Left forelimb (tissue), 1 donor: ENCODE measurements around the gene LTB4R.
A peak's percentile ranks its signal among the peaks of the same experiment; 100 is the strongest.
"Not testable (repeated sequence)": the region's sequence is repeated elsewhere in the genome, so short reads cannot be mapped to it uniquely, and the experiment has no call there.

Experiments
- DNase-seq: peaks from one replicate; pipeline ENCODE4 v3.0.0-alpha.2; 2018; ENCODE audit warnings: low spot score

LTB4R gene

DNA sequence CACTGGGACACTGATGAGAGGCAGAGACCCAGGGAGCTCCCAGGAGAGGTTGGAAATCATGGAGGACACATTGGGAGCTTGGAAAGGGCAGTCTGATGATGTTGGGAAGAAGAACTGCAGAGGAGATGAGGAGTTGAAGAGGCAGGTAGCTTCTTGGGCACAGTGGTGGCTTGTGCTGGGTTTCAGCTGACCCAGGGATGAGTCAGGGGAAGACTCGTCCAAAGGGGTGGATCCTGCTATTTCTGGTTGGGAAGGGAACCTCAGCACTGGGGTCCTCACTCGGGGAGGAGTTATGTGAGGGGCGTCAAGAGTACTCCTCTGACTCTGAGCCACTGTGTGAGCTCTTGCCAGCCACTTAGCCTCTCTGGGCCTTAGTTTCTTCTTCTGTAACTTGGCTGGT is 12.0 kb downstream of the LTB4R start:
- no peak for DNase-seq

DNA sequence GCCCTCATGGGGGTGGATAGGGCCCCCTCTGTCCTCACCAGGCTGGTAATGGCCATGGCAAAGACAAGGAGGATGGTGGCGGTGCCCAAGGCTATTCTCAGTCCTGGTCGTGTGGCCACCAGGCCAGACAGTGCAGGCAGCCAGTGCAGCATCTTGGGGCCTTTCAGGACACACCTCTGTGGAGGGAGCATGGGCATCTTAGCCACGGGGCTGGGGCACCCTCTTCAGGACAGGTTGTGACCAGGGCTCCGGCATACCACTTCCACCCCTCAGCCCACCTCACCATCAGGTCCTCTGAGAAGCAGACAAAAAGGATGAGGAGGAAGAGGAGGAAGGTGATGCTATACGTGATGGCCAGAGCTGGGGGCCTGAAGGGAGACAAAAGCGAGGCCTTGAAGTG is 12.7 kb downstream of the LTB4R start:
- no peak for DNase-seq

DNA sequence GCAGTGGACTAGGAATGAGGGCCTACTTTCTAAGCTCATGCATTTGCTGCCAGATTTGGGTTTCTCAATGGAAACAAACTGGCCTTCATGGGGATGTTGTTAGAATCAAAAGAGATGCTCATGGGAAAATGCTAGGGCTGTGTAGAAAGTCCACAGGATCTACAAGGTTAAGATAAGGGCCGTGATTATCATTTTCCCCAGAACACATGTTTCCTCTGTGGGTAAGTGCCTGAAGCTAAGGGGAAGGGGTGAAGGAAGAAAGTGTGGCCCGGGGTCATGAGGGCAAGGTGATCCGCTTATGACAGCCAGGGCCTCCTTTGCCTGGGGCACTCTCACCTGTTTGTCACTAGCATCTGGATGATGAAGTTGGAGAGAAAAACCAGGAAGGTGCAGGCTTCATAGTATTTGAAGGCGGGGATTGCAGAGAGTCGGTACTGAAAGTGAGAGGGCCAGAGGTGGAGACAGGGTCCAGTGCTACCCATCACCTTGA is 13.8 kb downstream of the LTB4R start:
- no peak for DNase-seq

DNA sequence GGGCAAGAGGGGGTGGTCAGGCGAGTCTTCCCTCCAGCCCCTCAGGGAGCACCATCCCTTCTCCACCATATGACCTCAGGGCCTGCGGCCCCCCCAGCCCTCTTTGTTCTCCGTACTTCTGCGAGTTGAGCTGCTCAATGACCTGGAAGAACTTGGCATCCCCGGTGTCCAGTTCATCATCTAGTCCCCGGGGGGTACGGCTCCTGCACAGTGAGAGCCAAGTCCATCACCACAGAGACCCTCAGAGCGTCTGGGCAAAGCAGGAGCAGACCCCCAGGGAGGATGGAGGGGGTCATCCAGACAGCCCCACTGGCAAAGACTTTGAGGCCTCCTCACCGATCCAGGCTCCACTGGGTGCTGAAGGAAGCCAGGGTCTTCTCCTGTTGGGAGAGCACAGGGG is 14.7 kb downstream of the LTB4R start:
- no peak for DNase-seq

DNA sequence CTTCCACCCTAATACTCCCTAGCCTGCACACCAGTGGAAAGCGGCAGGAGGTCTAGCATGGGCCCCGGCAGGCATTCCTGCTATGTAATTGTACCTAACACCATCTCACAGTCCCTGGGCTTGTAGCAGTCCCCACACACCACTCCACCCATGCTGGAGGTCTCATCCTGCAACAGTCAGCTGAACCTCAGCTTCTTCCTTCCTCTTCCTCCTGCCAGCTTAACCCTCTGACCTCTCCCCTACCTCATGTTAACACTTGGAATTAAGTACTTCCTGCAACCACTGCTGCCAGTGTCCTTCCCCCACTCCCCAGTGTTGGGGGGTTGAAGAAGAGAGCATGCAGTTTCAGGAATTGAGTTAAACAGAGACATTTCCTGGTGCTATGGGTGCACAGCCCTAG is 16.0 kb downstream of the LTB4R start:
- no peak for DNase-seq

DNA sequence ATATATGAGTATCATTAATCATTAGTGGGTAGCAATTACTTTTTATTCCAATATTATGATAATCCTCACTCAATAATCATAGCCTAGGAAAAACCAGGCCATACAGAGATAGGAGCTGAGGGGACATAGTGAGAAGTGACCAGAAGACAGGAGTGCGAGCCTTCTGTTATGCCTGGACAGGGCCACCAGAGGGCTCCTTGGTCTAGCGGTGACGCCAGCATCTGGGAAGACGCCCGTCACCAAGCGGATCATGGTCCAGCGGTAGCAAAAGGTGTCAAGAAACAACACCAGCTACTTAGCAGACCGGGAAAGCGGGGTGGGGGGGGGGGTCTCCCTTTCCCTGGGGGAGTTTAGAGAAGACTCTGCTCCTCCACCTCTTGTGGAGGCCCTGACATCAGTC is 16.6 kb downstream of the LTB4R start:
- DNase-seq = not testable (repeated sequence)

DNA sequence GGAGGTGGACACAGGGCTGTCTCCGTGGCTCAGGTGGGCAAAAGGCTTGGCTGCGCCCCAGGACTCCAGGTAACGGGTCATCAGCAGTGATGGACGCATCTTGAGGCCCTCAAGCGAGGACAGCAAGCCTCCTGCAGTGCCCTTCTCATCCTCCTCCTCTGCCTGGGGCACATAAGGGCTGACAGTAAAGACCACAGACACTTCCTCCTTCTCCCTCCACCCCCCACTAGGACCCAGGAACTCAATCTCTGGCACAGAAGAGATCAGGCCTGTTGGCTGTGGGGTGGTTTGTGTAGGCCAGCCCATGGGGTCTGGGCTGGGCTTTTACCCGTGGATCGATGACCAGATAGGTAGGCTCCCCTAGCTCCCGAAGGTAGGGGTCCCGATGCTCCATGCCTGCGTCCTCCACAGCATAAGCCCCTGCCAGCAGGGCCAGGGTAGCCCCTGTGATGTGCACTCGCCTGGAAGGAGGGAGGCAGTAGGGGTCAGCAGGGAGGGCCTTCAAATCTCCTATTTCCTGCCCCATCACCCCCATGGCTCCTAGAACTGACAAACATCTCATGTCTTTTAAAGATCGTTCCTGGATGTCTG is 17.9 kb downstream of the LTB4R start:
- no peak for DNase-seq

DNA sequence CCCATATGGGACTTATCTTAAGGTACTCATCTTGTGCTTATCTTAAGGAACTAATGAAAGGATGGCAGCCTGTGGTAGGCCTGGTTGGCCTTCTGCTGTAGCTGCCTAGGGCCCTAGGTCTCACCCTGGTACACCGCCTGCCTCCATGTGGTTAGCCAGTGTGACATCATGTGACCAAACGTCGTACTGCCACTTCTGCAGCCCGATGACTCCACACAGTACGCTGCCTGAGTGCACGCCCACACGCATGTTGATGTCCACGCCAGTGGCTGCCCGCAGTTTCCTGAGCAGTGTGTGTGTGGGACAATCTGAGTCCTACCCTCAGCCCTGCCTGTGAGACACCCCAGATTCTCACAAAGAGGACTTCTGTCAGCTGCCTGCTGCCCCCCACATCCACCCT is 18.4 kb downstream of the LTB4R start:
- DNase-seq = no peak

DNA sequence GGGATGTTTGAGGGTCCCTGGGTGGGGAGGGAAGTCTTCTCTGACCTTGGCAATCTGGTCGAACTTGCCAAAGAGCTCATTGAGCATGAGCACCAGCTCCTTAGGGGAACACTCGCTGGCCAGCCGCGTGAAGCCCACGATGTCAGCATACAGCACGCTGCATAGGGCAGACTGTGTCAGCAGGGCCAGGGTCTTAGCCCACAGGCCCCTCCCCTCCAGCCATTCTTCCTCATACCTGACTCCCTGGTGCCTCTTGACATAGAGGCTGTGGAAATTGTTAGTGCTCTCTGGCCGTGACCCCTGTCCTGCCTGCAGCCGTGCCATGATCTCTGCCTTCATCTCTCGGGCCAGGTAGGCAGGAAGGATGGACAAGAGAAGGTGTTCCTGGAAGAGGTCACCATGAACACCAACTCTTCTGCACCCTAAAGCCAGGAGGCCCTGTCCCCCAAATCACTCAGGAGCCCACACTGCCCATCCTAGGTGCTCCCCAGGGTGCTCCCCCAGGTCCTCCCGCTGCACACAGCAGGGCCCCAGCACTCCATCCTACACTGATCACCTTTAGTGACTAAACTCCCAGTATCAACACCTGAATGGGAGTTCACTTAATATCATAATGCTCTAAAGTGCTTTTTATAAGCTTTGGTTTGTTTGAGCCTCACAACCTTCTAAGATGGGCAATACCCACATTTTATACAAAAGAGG is 19.8 kb downstream of the LTB4R start:
- no peak for DNase-seq

DNA sequence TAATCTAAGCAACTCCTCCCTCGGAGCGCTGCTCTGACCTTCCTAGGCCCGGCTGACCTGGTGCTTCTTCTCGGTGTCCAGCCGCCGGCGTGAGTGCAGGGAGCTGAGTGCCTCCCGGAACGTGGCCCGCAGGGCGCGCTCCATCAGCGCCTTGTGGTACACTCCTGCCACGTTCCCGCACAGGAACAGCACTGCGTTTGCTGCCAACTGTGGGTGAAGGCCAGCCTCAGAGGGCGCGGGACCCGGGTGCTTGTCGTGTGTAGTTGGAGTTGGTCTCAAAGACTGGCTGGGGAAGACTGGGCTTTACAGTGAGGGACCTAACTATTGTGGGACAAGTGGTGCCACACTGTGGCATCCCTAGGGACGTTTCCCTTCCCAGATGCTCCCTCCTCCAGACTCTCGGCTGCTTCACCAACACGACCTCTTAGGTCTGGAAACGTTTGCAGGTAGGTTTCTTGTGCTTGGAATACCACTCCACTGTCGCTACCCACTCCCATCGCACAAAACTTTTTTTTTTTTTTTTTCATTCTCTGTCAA is 20.5 kb downstream of the LTB4R start:
- no peak for DNase-seq

DNA sequence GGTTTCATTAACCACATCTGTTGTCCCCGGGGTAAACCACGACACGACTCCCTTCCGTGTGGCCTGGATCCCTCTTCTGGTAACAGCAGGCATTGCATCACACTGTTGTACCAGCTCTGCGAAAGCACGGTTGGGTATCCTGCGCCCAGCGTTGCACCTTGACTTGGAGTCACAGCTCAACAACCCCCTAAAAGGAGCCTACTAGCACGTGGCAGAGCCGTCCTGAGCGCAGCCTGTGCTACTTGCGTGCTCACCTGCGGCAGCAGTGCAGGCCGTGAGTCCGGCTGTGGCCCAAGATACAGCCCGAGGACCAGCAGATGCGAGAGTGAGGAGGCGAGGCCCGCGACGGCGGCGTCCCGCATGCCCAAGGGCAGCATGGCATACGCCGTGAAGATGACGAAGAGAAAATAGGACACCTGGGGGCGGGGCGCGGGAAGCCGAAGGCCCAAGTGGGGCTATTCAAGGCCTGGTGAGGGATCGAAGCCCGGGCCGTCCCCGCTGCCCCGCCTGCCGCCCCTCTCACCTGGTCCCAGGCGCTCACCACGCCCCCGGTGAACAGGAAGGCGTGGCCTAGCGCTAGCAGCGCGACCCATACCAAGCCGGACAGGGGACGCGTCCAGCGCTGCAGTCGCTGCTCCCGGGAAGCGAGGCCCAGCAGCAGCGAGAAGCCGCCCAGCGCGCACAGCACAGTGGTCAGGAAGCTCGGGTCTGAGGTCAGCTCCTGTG is 21.1 kb downstream of the LTB4R start:
- DNase-seq = no peak

DNA sequence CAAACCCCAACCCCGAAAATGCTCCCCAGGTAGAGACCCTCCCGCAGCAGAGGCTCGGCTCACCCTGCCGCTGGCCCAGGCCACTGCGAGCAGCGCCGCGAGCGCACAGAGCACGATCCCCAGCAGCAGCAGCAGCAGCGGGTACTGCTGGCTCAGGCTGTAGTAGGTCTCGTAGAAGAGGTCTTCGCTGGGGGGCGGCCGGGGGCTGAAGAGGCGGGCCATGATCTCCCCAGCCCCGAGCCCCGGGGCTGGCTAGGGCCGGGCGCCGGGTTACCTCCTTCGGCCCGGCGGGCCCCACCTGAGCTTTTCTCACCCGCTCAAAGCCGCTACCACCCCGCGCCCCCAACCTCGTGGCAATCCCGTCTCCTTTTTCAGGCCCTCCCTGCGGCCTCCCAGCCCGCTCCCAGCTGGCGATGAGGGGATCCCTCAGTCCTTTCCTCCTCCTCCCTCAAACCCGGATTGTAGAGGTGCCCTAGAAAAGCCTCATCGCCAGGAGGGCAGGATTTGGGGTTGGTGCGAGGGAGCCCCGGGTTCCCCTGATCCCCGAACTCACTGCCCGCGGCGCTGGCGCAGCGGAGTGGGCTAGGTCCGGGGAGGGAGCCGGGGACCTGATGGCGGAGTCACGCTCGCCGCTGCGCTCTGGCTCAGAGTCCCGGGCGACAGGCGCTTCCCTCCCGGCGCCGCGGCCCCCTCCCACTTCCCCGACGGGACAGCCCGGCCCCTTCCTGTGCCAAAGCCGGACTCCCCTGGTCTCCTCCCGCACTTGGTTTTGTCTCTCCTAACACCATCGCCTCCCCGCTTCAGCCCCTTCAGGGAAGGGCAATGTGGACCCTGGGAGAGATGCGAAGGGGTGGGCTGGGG is 23.4 kb downstream of the LTB4R start, which contains the start of gene ADCY4:
Gene ADCY4 (minus strand): TSS at position 641 of the 861 bp plus-strand sequence. CDS start 419 bp downstream, at position 222.
- peak; percentile 59 for DNase-seq

DNA sequence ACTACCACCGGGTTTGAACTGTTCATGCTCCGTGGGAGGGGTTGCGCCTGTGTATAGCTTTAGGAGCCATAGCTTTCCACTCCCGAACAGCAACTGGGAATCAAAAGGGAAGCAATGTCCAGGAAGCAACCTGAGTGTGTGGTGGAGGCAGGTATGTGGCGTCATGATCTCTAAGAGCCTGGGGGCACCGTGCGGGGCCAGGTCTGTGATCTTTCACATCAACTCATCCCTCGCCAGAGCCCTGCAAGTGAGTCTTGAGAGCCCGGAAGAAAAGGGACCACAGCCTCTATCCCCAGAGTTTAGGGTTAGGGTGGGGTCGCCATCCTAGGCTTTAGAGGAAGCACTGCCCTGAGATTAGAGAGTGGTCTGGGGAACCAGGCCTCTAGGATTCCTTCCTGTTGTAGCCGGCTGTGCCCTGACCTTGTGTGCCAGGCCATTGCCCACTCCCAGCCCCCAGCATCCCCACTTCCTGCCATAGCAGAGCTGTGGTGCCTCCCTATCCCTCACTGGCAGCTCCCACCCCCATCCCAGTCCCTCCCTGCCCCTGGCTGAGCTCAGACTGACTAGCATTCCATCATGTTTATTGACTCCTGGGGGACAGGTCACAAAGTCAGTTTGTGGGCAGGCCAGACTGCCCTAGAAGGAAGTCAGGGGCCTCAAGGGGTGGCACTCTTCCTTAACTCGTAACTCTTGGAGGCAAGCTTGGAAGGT is 24.3 kb downstream of the LTB4R start:
- DNase-seq = no peak

DNA sequence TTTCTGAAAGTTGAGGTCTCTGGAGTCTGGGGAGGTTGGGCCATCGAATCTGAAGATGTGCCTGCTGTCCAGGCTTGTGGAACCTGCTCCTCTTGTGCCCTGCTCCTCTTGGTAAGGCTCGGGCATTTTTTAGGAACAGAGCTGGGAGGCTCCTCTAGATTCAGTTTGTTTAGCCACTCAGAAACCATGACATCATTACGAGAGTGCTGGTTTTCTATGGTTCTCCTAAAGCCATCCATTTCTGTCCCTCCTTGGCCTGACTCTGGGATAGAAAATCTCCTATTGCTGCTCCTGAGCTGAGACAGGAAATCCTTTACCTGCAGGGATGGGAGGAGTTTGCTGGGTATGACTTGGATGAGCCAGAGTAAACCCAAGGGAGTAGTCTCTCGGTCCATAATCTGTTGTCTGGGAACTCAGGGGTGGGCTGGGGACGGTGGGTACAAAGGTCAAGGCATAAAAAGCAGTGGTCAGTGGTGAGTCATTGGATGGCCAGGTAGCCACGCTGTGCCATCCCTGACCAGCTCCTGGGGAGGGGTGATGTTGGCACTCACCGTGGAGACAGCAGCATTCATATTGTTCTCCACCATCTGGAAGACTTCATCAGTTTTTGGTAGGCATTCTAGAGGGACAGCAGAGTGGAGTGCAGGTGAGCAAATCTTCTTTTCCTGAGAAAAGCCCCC is 26.0 kb downstream of the LTB4R start:
- peak; percentile 44 for DNase-seq

DNA sequence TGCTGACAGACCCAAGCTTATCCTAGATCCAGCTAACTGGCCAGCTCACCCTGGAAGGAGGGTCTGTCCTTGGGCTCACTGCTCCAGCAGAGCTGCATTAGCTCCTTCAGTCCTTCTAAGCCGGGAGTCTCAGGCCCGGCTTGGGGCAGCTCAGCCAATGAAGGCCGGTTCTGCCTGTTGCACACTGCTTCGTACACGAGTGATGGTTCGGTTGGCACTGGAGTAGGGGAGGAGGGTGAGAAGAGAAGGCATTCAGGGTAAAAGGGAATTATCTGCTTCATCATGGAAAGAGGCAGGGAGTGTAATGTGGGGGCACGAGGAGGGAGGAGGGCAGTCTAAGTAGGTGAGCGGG is 26.5 kb downstream of the LTB4R start:
- no peak for DNase-seq

DNA sequence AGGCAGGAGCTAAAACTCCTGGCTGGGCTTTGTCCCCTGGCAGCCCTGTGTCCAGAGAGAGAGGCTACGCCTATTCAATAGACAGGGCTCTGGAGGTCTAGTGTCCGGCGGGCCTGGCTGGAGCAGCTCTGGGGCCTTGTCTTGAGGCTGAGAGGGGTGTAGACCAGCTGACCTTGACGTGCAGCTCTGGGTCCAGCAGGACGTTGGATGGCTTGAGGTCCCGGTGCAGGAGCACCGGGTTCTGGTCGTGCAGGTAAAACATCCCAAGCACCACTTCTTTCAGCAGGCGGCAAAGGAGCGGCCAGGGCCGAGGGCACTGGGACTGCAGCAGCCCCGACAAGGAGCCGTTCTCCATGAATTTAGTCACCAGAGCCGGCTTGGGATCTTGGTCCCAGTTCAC is 27.5 kb downstream of the LTB4R start:
- no peak for DNase-seq

DNA sequence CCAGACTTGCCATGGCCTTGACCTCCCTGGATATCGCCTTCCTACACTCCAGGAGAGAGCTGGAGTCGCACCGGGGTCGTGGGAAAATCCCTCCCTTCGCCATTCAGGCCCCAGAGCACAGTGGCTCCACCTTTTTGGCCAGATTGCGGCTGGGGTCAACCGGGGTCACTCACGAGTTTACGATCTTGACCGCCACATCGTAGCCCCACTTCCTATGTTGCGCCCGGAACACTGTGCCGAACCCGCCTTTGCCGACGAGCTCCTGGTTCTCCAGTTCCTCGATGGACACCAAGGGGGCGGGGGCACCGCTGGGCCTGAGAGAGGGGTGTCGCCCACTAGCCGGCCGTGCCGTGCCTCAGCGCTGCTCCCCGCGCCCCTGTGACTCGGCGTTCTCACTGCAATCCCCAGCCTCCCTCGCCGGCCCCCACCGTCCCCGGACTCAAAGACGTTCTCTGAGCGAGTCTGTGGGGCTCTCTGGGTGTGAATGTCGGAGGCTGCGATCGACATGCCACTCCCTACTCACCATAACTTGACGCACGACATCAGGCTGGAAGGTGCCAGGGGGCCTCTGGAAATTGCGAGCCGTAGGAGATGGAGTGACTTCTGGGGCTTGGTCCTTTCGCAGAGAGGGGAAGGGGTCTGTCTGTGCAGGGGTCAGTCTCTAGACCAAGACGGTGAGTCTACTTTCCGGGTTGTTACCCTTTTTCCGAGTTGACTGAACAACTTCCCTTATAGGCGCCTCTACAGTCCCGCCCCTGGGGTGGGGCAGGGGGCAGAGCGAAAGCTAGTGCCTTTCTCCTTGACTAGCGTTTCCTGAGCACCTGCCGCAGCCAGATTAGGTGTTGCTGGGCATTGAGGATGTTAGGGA is 28.2 kb downstream of the LTB4R start, which contains the start of gene RIPK3:
Gene RIPK3 (minus strand): TSS at position 708 of the 868 bp plus-strand sequence. CDS start 165 bp downstream, at position 543.
- DNase-seq = no peak

DNA sequence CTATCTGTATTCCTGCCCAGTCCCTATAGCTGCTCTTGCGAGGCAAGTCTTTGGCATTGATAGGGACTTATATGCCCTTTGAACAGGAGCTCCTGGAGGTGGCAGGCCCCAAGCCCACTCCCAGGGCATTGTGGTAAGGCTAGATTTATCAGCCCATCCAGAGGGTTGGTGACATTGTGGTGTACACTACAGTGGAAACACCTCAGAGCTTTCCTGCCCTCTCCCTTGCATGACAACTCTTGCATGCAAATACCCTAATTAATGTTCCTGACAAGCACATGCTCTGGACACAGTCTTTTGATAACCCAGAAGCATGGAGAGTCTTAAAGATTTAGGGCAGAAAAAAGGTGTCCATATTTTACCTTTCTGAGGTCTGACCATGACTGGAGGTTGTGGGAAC is 29.3 kb downstream of the LTB4R start:
- no peak for DNase-seq

DNA sequence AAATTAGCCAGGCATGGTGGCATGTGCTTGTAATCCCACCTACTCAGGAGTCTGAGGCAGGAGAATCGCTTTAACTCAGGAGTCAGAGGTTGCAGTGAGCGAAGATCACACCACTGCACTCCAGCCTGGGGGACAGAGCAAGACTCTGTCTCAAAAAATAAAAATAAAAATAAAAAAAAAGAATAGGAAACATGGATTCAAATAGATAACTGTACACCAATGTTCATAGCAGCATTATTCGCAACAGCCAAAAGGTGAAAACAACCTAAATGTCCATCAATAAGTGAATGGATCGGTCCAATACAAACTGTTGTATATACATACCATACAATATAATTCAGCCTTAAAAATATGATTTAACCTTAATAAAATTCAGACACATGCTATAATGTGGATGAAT is 31.6 kb downstream of the LTB4R start:
- DNase-seq = no peak
